ENCODE results near the gene IDI1.

GRCh38 chr10:1041514-1041913 lies 7.4 kb downstream of the IDI1 start:
- no peak for TF ChIP-seq CTCF (IDR thresholded peaks at IDR 0.05)
- no peak for TF ChIP-seq POLR2A (IDR thresholded peaks at IDR 0.05)

All from uterus (tissue), 2 donors.